Measurements from ENCODE around the gene CEMIP2. TPM values are rescaled to one million over a fixed set of nuclear protein-coding genes. Genes with fewer than 3 reads are reported as not detected.
A peak's percentile ranks its signal among the peaks of the same experiment; 100 is the strongest.
"Not testable (repeated sequence)": the region's sequence is repeated elsewhere in the genome, so short reads cannot be mapped to it uniquely, and the experiment has no call there.

Gene CEMIP2
- total RNA-seq, 1 donor from 2014 or later: 30.5 TPM

GRCh38 chr9:71719088-71719487, 49.2 kb downstream of the CEMIP2 start:
- no peak for DNase-seq (ENCODE audit: low read depth)

GRCh38 chr9:71716138-71716909, 52.0 kb downstream of the CEMIP2 start:
- peak; percentile 20 for DNase-seq (ENCODE audit: low read depth)

GRCh38 chr9:71710856-71711255, 57.5 kb downstream of the CEMIP2 start:
- no peak for DNase-seq (ENCODE audit: low read depth)

- DNase-seq (ENCODE audit: low read depth): no peak
Measured at GRCh38 chr9:71710201-71710600, 58.1 kb downstream of the CEMIP2 start.

GRCh38 chr9:71709384-71709783, 58.9 kb downstream of the CEMIP2 start:
- DNase-seq (ENCODE audit: low read depth): no peak

- DNase-seq (ENCODE audit: low read depth): no peak
Measured at GRCh38 chr9:71706176-71706575, 62.1 kb downstream of the CEMIP2 start.

- no peak for DNase-seq (ENCODE audit: low read depth)
Measured at GRCh38 chr9:71704796-71705195, 63.5 kb downstream of the CEMIP2 start.

GRCh38 chr9:71703172-71703872, 65.0 kb downstream of the CEMIP2 start:
- DNase-seq (ENCODE audit: low read depth): no peak

- no peak for DNase-seq (ENCODE audit: low read depth)
Measured at GRCh38 chr9:71697882-71698281, 70.4 kb downstream of the CEMIP2 start.

GRCh38 chr9:71694332-71694731, 74.0 kb downstream of the CEMIP2 start:
- no peak for DNase-seq (ENCODE audit: low read depth)

- DNase-seq (ENCODE audit: low read depth): no peak
Measured at GRCh38 chr9:71693607-71694006, 74.7 kb downstream of the CEMIP2 start.

GRCh38 chr9:71692337-71692736, 76.0 kb downstream of the CEMIP2 start:
- DNase-seq (ENCODE audit: low read depth): peak; percentile 71

GRCh38 chr9:71691576-71691975, 76.7 kb downstream of the CEMIP2 start:
- not testable (repeated sequence) for DNase-seq (ENCODE audit: low read depth)

GRCh38 chr9:71690689-71691435, 77.5 kb downstream of the CEMIP2 start:
- DNase-seq (ENCODE audit: low read depth): no peak

- no peak for DNase-seq (ENCODE audit: low read depth)
Measured at GRCh38 chr9:71690063-71690688, 78.1 kb downstream of the CEMIP2 start.

GRCh38 chr9:71687676-71688075, 80.6 kb downstream of the CEMIP2 start:
- no peak for DNase-seq (ENCODE audit: low read depth)

GRCh38 chr9:71685988-71686387, 82.3 kb downstream of the CEMIP2 start:
- no peak for DNase-seq (ENCODE audit: low read depth)

GRCh38 chr9:71685394-71685793, 82.9 kb downstream of the CEMIP2 start:
- DNase-seq (ENCODE audit: low read depth): no peak

- DNase-seq (ENCODE audit: low read depth): no peak
Measured at GRCh38 chr9:71684566-71684965, 83.7 kb downstream of the CEMIP2 start.

- peak; percentile 48 for DNase-seq (ENCODE audit: low read depth)
Measured at GRCh38 chr9:71683598-71684235, 84.6 kb downstream of the CEMIP2 start.

GRCh38 chr9:71681708-71682272, 86.5 kb downstream of the CEMIP2 start:
- no peak for DNase-seq (ENCODE audit: low read depth)
